B cell (primary cell): Measurements from ENCODE around the gene EPAS1. TPM values are rescaled to one million over a fixed set of nuclear protein-coding genes. Genes with fewer than 3 reads are reported as not detected.

Source experiments
- ATAC-seq: fragments of 200-7000 bp; cut with Tn5 transposase; one replicate; pipeline ENCODE4 v1.10.0; 2021; ENCODE audit warnings: low read depth, mild to moderate bottlenecking, moderate number of reproducible peaks, moderate library complexity
- CTCF ChIA-PET: fragments of 350-600 bp; sonication (Branson Sonifier 250); formaldehyde crosslinking; loops from one replicate; lab custom pipeline; 2021; ENCODE audit warnings: antibody characterized with exemption, inconsistent platforms; lab: Charles Lee
- POLR2A ChIA-PET: fragments of 350-600 bp; sonication (Branson Sonifier 250); formaldehyde crosslinking; loops from one replicate; lab custom pipeline; 2021; ENCODE audit warnings: antibody characterized with exemption; lab: Charles Lee
- DNase-seq: peaks from one replicate; pipeline ENCODE4 v3.0.0; 2013
- H2AFZ ChIP-seq: 2 replicates; pipeline ENCODE4 v1.6.1; 2012; ENCODE audit warnings: mild to moderate bottlenecking, low read depth, low read length; ENCODE audit not compliant: insufficient read depth, poor library complexity, severe bottlenecking
- H3K27ac ChIP-seq, 2 donors: 1 replicate in 1 of 2; 2 replicates in 1 of 2; pipeline ENCODE4 v1.5.1; 2012 to 2013; ENCODE audit warnings: low read length in 2 of 2, mild to moderate bottlenecking in 2 of 2, moderate library complexity in 1 of 2
- H3K27me3 ChIP-seq, 4 experiments: fragments of 200-600 bp in 1 of 4; sonication (generic) in 1 of 4; replicated peaks in 1 of 4; 1 replicate in 2 of 4; 2 replicates in 2 of 4; pipeline versions ENCODE4 v1.6.1 to v1.7.0; 2013 to 2016; ENCODE audit warnings: low read length in 3 of 4, mild to moderate bottlenecking in 2 of 4, mixed read lengths in 1 of 4, moderate library complexity in 1 of 4; ENCODE audit not compliant: insufficient read depth in 4 of 4, control insufficient read depth in 3 of 4; ENCODE audit errors: control extremely low read depth in 1 of 4
- H3K36me3 ChIP-seq, 2 experiments: replicated peaks in 1 of 2; 1 replicate in 1 of 2; 2 replicates in 1 of 2; pipeline versions ENCODE4 v1.6.1 to v1.7.1; 2013; ENCODE audit warnings: low read length in 1 of 2; ENCODE audit not compliant: insufficient read depth in 2 of 2, control insufficient read depth in 1 of 2; ENCODE audit errors: control extremely low read depth in 1 of 2, extremely low read depth in 1 of 2
- H3K4me1 ChIP-seq, 2 donors: fragments of 200-600 bp in 1 of 2; sonication (generic) in 1 of 2; 1 replicate in 1 of 2; 2 replicates in 1 of 2; pipeline versions ENCODE4 v1.5.1 to v1.6.1; 2013 to 2017; ENCODE audit warnings: low read length in 2 of 2; ENCODE audit not compliant: control insufficient read depth in 2 of 2, insufficient read depth in 2 of 2
- H3K4me2 ChIP-seq: replicated peaks from 2 replicates; pipeline ENCODE3; 2012; ENCODE audit warnings: mild to moderate bottlenecking, low read depth, low read length; ENCODE audit not compliant: poor library complexity, severe bottlenecking
- H3K4me3 ChIP-seq, 5 experiments: fragments of 200-600 bp in 1 of 5; sonication (generic) in 1 of 5; 1 replicate in 3 of 5; 2 replicates in 2 of 5; pipeline versions ENCODE4 v1.5.1 to v1.7.0; 2011 to 2016; ENCODE audit warnings: low read length in 4 of 5, mild to moderate bottlenecking in 4 of 5, low read depth in 2 of 5, control low read depth in 1 of 5, moderate library complexity in 1 of 5; ENCODE audit not compliant: insufficient read depth in 1 of 5; ENCODE audit errors: control extremely low read depth in 1 of 5, extremely low read depth in 1 of 5
- H3K79me2 ChIP-seq: fragments of 200-600 bp; sonication (generic); one replicate; pipeline ENCODE4 v1.6.0; 2016; ENCODE audit warnings: low read length; ENCODE audit not compliant: control insufficient read depth, insufficient read depth
- H3K9ac ChIP-seq: fragments of 200-600 bp; sonication (generic); 2 replicates; pipeline ENCODE4 v1.6.1; 2017; ENCODE audit warnings: mild to moderate bottlenecking, low read length, moderate library complexity
- H3K9me3 ChIP-seq, 3 donors: one replicate each; pipeline versions ENCODE4 v1.6.1 to v1.7.1; 2013; ENCODE audit warnings: low read length in 2 of 3; ENCODE audit not compliant: control insufficient read depth in 2 of 3, insufficient read depth in 1 of 3; ENCODE audit errors: control extremely low read depth in 1 of 3
- H4K20me1 ChIP-seq: 2 replicates; pipeline ENCODE4 v1.6.0; 2012; ENCODE audit warnings: mild to moderate bottlenecking, low read length; ENCODE audit not compliant: insufficient read depth, control insufficient read depth, poor library complexity, severe bottlenecking
- H3K27ac Mint-ChIP-seq: one replicate; pipeline ENCODE4 v1.8.0; 2021; ENCODE audit warnings: mixed read lengths
- H3K27me3 Mint-ChIP-seq: one replicate; pipeline ENCODE4 v1.8.0; 2021; ENCODE audit warnings: mixed read lengths
- H3K4me1 Mint-ChIP-seq: one replicate; pipeline ENCODE4 v1.8.0; 2021; ENCODE audit warnings: mixed read lengths
- H3K4me3 Mint-ChIP-seq: one replicate; pipeline ENCODE4 v1.8.0; 2021; ENCODE audit warnings: mixed read lengths
- H3K9me3 Mint-ChIP-seq: one replicate; pipeline ENCODE4 v1.8.0; 2022; ENCODE audit warnings: mixed read lengths; ENCODE audit not compliant: insufficient read depth
- EZH2 ChIP-seq: IDR thresholded peaks from 2 replicates; pipeline ENCODE4 v1.6.1; 2012; ENCODE audit warnings: borderline replicate concordance, low read depth, mild to moderate bottlenecking, moderate library complexity, low read length; ENCODE audit not compliant: insufficient read depth, poor library complexity, severe bottlenecking
- WGBS: methylation state at CpG from one replicate; pipeline ENCODE4 v1.1.5; 2013; ENCODE audit warnings: missing lambda C conversion rate; ENCODE audit not compliant: insufficient coverage; 5-methylcytosine and 5-hydroxymethylcytosine counted together
- intact Hi-C: fragments of 100-400 bp; cut with micrococcal nuclease; formaldehyde crosslinking; loops from one replicate; pipeline ENCODE4 v1.10.0; 2022
- polyA plus RNA-seq: library from polyadenylated mRNA; depleted of rRNA; stranded (reverse); fragments of >200 nt; gene quantifications from 2 replicates; pipeline ENCODE4 v1.2.3, GENCODE V29; 2012
- total RNA-seq, 2 donors: library from RNA; stranded (reverse); fragments of 120-200 nt in 1 of 2; gene quantifications; 1 replicate in 1 of 2; 2 replicates in 1 of 2; pipeline versions ENCODE4 v1.2.3 to v1.2.4, GENCODE V29; 2013 to 2022
- TF ChIP-seq, protein P1 (sequence below): fragments of 200-600 bp; IDR thresholded peaks from one replicate; pipeline ENCODE4 v1.8.0; 2022; ENCODE audit warnings: antibody characterized with exemption, mild to moderate bottlenecking

Gene EPAS1
- total and polyA plus RNA-seq, 2 donors (not counting 1 experiment from before 2014, with no cell fraction given): 0.06 to 0.37 TPM

DNA sequence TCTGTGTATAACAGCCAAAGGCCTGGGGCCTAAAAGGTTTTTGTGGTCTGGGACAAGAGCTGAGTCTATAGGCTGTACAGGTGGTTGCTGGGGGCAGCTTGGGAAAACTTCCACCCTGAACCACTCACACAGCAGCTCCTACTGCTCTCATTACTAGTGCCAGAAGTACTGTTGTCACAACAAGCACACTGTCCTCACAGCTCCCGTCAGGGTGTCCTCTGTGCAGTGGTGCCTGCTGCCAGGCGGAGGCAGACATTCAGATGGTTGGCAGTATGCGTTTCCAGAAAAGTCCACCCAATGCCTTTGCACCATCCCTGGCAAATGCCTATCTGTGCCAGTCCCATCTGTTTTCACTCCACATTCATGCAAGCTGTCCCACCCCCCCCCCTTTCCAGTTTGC is 58.5 kb downstream of the EPAS1 start:
- H3K9ac ChIP-seq: no peak overlapping the region
- no peak overlapping the region for H3K4me3 Mint-ChIP-seq
- no peaks in the 10 kb centered on the region for H3K9me3 Mint-ChIP-seq
- ATAC-seq: no peak
- no peak for TF ChIP-seq EZH2
- TF ChIP-seq, protein P1, sequence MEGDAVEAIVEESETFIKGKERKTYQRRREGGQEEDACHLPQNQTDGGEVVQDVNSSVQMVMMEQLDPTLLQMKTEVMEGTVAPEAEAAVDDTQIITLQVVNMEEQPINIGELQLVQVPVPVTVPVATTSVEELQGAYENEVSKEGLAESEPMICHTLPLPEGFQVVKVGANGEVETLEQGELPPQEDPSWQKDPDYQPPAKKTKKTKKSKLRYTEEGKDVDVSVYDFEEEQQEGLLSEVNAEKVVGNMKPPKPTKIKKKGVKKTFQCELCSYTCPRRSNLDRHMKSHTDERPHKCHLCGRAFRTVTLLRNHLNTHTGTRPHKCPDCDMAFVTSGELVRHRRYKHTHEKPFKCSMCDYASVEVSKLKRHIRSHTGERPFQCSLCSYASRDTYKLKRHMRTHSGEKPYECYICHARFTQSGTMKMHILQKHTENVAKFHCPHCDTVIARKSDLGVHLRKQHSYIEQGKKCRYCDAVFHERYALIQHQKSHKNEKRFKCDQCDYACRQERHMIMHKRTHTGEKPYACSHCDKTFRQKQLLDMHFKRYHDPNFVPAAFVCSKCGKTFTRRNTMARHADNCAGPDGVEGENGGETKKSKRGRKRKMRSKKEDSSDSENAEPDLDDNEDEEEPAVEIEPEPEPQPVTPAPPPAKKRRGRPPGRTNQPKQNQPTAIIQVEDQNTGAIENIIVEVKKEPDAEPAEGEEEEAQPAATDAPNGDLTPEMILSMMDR: no peak
- no peaks in the 10 kb centered on the region for H4K20me1 ChIP-seq
- peaks cover 0 to 4% (median 0%) of the 10 kb centered on the region in 3 donors for H3K9me3 ChIP-seq
- H3K36me3 ChIP-seq: no peaks in the 10 kb centered on the region
- peaks cover 0 to 11% (median 0%) of the 10 kb centered on the region in 4 experiments for H3K27me3 ChIP-seq
- H2AFZ ChIP-seq: no peak overlapping the region
- intact Hi-C loops: no loop called here
- H3K4me3 ChIP-seq: no peak overlapping the region
- no peak overlapping the region for H3K27ac Mint-ChIP-seq
- peaks cover 17% of the 10 kb centered on the region for H3K4me1 Mint-ChIP-seq
- no peak overlapping the region for H3K27ac ChIP-seq
- peaks cover 5% of the 10 kb centered on the region for H3K27me3 Mint-ChIP-seq
- ChIA-PET POLR2A (no interaction called here), CTCF (interaction anchor here (1.2 to 1.9 kb wide), 2 partner anchors 11 to 156 kb away, joined by 3 to 8 read pairs; no protein-coding TSS in a partner anchor)
- H3K79me2 ChIP-seq: no peaks in the 10 kb centered on the region
- 97% methylated on average over 3 of the region's 3 CpGs for WGBS
- no peak overlapping the region for H3K4me2 ChIP-seq
- peaks cover 11 to 18% of the 10 kb centered on the region in 2 donors for H3K4me1 ChIP-seq
- no peak for DNase-seq

DNA sequence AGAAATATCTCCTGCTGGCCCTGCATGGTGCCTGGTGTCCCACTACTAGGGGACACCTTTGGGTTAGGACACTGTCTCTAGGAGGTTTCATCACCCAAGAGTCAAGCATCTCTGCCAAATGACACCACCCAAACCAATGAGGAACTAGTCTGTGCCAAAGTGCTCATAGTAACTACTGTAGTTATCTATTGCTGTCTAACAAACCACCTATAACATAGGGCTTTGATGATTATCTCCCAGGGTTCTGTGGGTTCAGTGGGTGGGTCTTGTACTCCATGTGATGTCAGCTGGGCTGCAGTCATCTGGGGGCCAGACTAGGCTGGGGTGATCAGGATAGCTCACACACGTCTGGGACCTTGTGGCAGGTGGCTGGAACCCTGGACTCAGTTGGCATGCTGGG is 59.8 kb downstream of the EPAS1 start:
- Histone ChIP-seq H3K36me3 (no peaks in the 10 kb centered on the region), H4K20me1 (no peaks in the 10 kb centered on the region), H3K9me3 (peaks cover 0 to 4% (median 0%) of the 10 kb centered on the region in 3 donors), H3K27ac (no peak overlapping the region), H3K4me1 (peaks cover 5 to 8% of the 10 kb centered on the region in 2 donors), H3K79me2 (no peaks in the 10 kb centered on the region), H3K27me3 (peaks cover 0 to 11% (median 0%) of the 10 kb centered on the region in 4 experiments), H3K4me2 (no peak overlapping the region), H3K4me3 (no peak overlapping the region), H2AFZ (no peak overlapping the region), H3K9ac (no peak overlapping the region)
- 100% methylated on average over 1 of the region's 1 CpG for WGBS
- Mint-ChIP-seq H3K4me1 (peaks cover 4% of the 10 kb centered on the region), H3K4me3 (no peak overlapping the region), H3K9me3 (no peaks in the 10 kb centered on the region), H3K27me3 (no peaks in the 10 kb centered on the region), H3K27ac (no peak overlapping the region)
- TF ChIP-seq EZH2: no peak
- TF ChIP-seq, protein P1: no peak
- ATAC-seq: no peak
- ChIA-PET POLR2A (no interaction called here), CTCF (interaction anchor here (1.2 kb wide), 1 partner anchor 10 kb away, joined by 4 read pairs; no protein-coding TSS in a partner anchor)
- intact Hi-C loops: no loop called here
- DNase-seq: no peak
